Neural cell (in vitro differentiated cells): ENCODE data around the gene CELSR3. TPM values are rescaled to one million over a fixed set of nuclear protein-coding genes. Genes with fewer than 3 reads are reported as not detected.

Experiments
- H2AFZ ChIP-seq: fragments of 200-600, 300-800 bp; sonication (generic), shearing (Covaris generic); 2 replicates; pipeline ENCODE4 v1.6.0; 2014; ENCODE audit warnings: low read depth, mild to moderate bottlenecking, antibody characterized with exemption, low read length, moderate library complexity
- H3F3A ChIP-seq: fragments of 200-600 bp; shearing (Covaris generic); 2 replicates; pipeline ENCODE4 v1.6.1; 2016; ENCODE audit warnings: mild to moderate bottlenecking, moderate library complexity, mixed read lengths, antibody characterized with exemption, low read length; ENCODE audit not compliant: insufficient read depth, poor library complexity, severe bottlenecking
- H3K27ac ChIP-seq: fragments of 200-600, 300-800 bp; sonication (generic), shearing (Covaris generic); 2 replicates; pipeline ENCODE4 v1.5.1; 2014; ENCODE audit warnings: mild to moderate bottlenecking, low read length, moderate library complexity
- H3K27me3 ChIP-seq: fragments of 300-800, 200-600 bp; sonication (generic), shearing (Covaris generic); 2 replicates; pipeline ENCODE4 v1.6.0; 2014; ENCODE audit warnings: mild to moderate bottlenecking, low read depth, low read length, moderate library complexity; ENCODE audit not compliant: insufficient read depth
- H3K36me3 ChIP-seq: fragments of 300-800, 200-600 bp; sonication (generic), shearing (Covaris generic); 2 replicates; pipeline ENCODE4 v1.5.1; 2014; ENCODE audit warnings: mild to moderate bottlenecking, antibody characterized with exemption, low read length, moderate library complexity; ENCODE audit not compliant: insufficient read depth
- H3K4me2 ChIP-seq: fragments of 300-800, 200-600 bp; sonication (generic), shearing (Covaris generic); 2 replicates; pipeline ENCODE4 v1.6.0; 2014; ENCODE audit warnings: mild to moderate bottlenecking, low read length
- H3K4me3 ChIP-seq: fragments of 300-800, 200-600 bp; sonication (generic), shearing (Covaris generic); 2 replicates; pipeline ENCODE4 v1.5.1; 2014; ENCODE audit warnings: mild to moderate bottlenecking, low read length, moderate library complexity
- H3K79me2 ChIP-seq: fragments of 200-600 bp; shearing (Covaris generic); replicated peaks from 2 replicates; pipeline ENCODE4 v1.6.0; 2014; ENCODE audit warnings: mild to moderate bottlenecking, low read length, moderate library complexity; ENCODE audit not compliant: insufficient read depth
- H3K9ac ChIP-seq: fragments of 300-800, 200-600 bp; sonication (generic), shearing (Covaris generic); 2 replicates; pipeline ENCODE4 v1.6.1; 2016; ENCODE audit warnings: mild to moderate bottlenecking, low read length, mixed read lengths
- H3K9me2 ChIP-seq: fragments of 200-600 bp; shearing (Covaris generic); 2 replicates; pipeline ENCODE4 v1.6.1; 2016; ENCODE audit warnings: mild to moderate bottlenecking, low read length, mixed read lengths; ENCODE audit not compliant: insufficient read depth
- H3K9me3 ChIP-seq: fragments of 200-600, 300-800 bp; sonication (generic), shearing (Covaris generic); 2 replicates; pipeline ENCODE4 v1.6.1; 2016; ENCODE audit warnings: mild to moderate bottlenecking, mixed run types, low read length, moderate library complexity, mixed read lengths
- H4K20me1 ChIP-seq: fragments of 200-600 bp; shearing (Covaris generic); 2 replicates; pipeline ENCODE4 v1.6.1; 2016; ENCODE audit warnings: mild to moderate bottlenecking, mixed run types; ENCODE audit not compliant: insufficient read depth
- CTCF ChIP-seq: fragments of 450-650 bp; IDR thresholded peaks from 2 replicates; pipeline ENCODE4 v1.5.1; 2014; ENCODE audit warnings: antibody characterized with exemption, mild to moderate bottlenecking, moderate library complexity; ENCODE audit not compliant: poor library complexity, severe bottlenecking
- EP300 ChIP-seq: fragments of 450-650 bp; conservative IDR thresholded peaks from 2 replicates; pipeline ENCODE4 v1.6.1; 2014; ENCODE audit warnings: antibody characterized with exemption, mild to moderate bottlenecking, moderate library complexity; ENCODE audit not compliant: poor library complexity, severe bottlenecking
- EZH2 ChIP-seq: fragments of 200-600, 300-800 bp; shearing (Covaris generic), sonication (generic); IDR thresholded peaks from 2 replicates; pipeline ENCODE4 v1.6.1; 2014; ENCODE audit warnings: antibody characterized with exemption, low read length, borderline replicate concordance, mild to moderate bottlenecking; ENCODE audit not compliant: insufficient read depth, poor library complexity, severe bottlenecking
- MXI1 ChIP-seq: fragments of 450-650 bp; conservative IDR thresholded peaks from 2 replicates; pipeline ENCODE4 v1.6.1; 2014; ENCODE audit warnings: antibody characterized with exemption, mild to moderate bottlenecking; ENCODE audit not compliant: poor library complexity, severe bottlenecking
- POLR2AphosphoS5 ChIP-seq: IDR thresholded peaks from 2 replicates; pipeline ENCODE4 v1.6.1; 2012
- RAD21 ChIP-seq: fragments of 450-650 bp; conservative IDR thresholded peaks from 2 replicates; pipeline ENCODE4 v1.6.1; 2014; ENCODE audit warnings: antibody characterized with exemption, mild to moderate bottlenecking, moderate library complexity
- REST ChIP-seq: IDR thresholded peaks from 2 replicates; pipeline ENCODE4 v1.6.1; 2012; ENCODE audit warnings: borderline replicate concordance
- SMC3 ChIP-seq: fragments of 450-650 bp; conservative IDR thresholded peaks from 2 replicates; pipeline ENCODE4 v1.6.1; 2014; ENCODE audit warnings: antibody characterized with exemption, mild to moderate bottlenecking, moderate library complexity; ENCODE audit not compliant: poor library complexity
- TAF1 ChIP-seq: IDR thresholded peaks from 2 replicates; pipeline ENCODE4 v1.6.1; 2012; ENCODE audit warnings: low read depth
- polyA plus RNA-seq: library from polyadenylated mRNA; depleted of rRNA; stranded (reverse); fragments of >200 nt; gene quantifications from 2 replicates; pipeline ENCODE4 v1.2.3, GENCODE V29; 2014

The CELSR3 gene
- polyA plus RNA-seq, 1 donor from 2014 or later = 54.9 TPM

GRCh38 chr3:48655606-48656005, 7.1 kb downstream of the CELSR3 start:
- H3K27me3 ChIP-seq = no peaks in the 10 kb centered on the region
- H3K4me3 ChIP-seq = peak overlapping the region; percentile 73
- H3K36me3 ChIP-seq = peaks cover 43% of the 10 kb centered on the region
- no peaks in the 10 kb centered on the region for H3K9me2 ChIP-seq
- no peak overlapping the region for H2AFZ ChIP-seq
- peaks cover 28% of the 10 kb centered on the region for H3K9me3 ChIP-seq
- no peak overlapping the region for H3K4me2 ChIP-seq
- H3F3A ChIP-seq = no peaks in the 10 kb centered on the region
- peaks cover 28% of the 10 kb centered on the region for H3K79me2 ChIP-seq
- no peak for TF ChIP-seq POLR2AphosphoS5
- no peak for TF ChIP-seq MXI1
- TF ChIP-seq EP300 = no peak
- no peak for TF ChIP-seq SMC3
- no peak for TF ChIP-seq RAD21
- TF ChIP-seq REST = no peak
- TF ChIP-seq EZH2 = no peak
- no peak for TF ChIP-seq CTCF
- no peak overlapping the region for H3K27ac ChIP-seq
- peaks cover 8% of the 10 kb centered on the region for H4K20me1 ChIP-seq
- H3K9ac ChIP-seq = no peak overlapping the region

GRCh38 chr3:48655063-48655462, 7.6 kb downstream of the CELSR3 start:
- Histone ChIP-seq H3K27ac (no peak overlapping the region), H2AFZ (no peak overlapping the region), H3F3A (no peaks in the 10 kb centered on the region), H3K4me3 (peak overlapping the region; percentile 13), H3K27me3 (no peaks in the 10 kb centered on the region), H3K9me3 (peaks cover 23% of the 10 kb centered on the region), H4K20me1 (peaks cover 8% of the 10 kb centered on the region), H3K79me2 (peaks cover 23% of the 10 kb centered on the region), H3K36me3 (peaks cover 38% of the 10 kb centered on the region), H3K9ac (no peak overlapping the region), H3K9me2 (no peaks in the 10 kb centered on the region), H3K4me2 (no peak overlapping the region)
- TF ChIP-seq EZH2 (no peak), MXI1 (no peak), RAD21 (no peak), TAF1 (no peak), REST (no peak), SMC3 (no peak), CTCF (no peak), POLR2AphosphoS5 (no peak), EP300 (no peak)
